Stimulated activated naive CD8-positive, alpha-beta T cell treated with anti-CD3 and anti-CD28 coated beads, Interleukin-15, amount 100 ng/mL, for 72 hours (primary cell): Measurements from ENCODE around the gene PHACTR4.
A peak's percentile ranks its signal among the peaks of the same experiment; 100 is the strongest.
"Not testable (repeated sequence)": the region's sequence is repeated elsewhere in the genome, so short reads cannot be mapped to it uniquely, and the experiment has no call there.

ENCODE experiments used
- ATAC-seq: fragments of 150-1000 bp; cut with Tn5 transposase; 2 replicates; pipeline ENCODE4 v1.10.0; 2021; ENCODE audit warnings: mild to moderate bottlenecking, moderate library complexity
- DNase-seq, 2 donors: peaks; one replicate each; pipeline ENCODE4 v3.0.0; 2021 to 2022
- H3K27ac Mint-ChIP-seq, 2 donors: one replicate each; pipeline ENCODE4 v1.8.0; 2022; ENCODE audit warnings: mild to moderate bottlenecking in 2 of 2, mixed read lengths in 2 of 2, moderate library complexity in 2 of 2
- H3K27me3 Mint-ChIP-seq: one replicate; pipeline ENCODE4 v1.8.0; 2022; ENCODE audit warnings: mixed read lengths
- H3K4me1 Mint-ChIP-seq: one replicate; pipeline ENCODE4 v1.8.0; 2022; ENCODE audit warnings: mild to moderate bottlenecking, mixed read lengths
- H3K4me3 Mint-ChIP-seq, 2 donors: one replicate each; pipeline ENCODE4 v1.8.0; 2022; ENCODE audit warnings: mild to moderate bottlenecking in 2 of 2, mixed read lengths in 2 of 2, moderate library complexity in 1 of 2
- H3K9me3 Mint-ChIP-seq, 2 donors: one replicate each; pipeline ENCODE4 v1.8.0; 2022; ENCODE audit warnings: mixed read lengths in 2 of 2

The PHACTR4 gene

GRCh38 chr1:28538286-28538685 is 168.7 kb downstream of the PHACTR4 start:
- no peaks in the 10 kb centered on the region for H3K27me3 Mint-ChIP-seq
- no peak overlapping the region for H3K4me3 Mint-ChIP-seq
- H3K9me3 Mint-ChIP-seq: no peaks in the 10 kb centered on the region
- no peaks in the 10 kb centered on the region for H3K4me1 Mint-ChIP-seq
- no peak for ATAC-seq
- peak overlapping the region; percentile 11 to 71 for H3K27ac Mint-ChIP-seq
- no peak for DNase-seq

- Mint-ChIP-seq H3K9me3 (no peaks in the 10 kb centered on the region), H3K4me3 (no peak overlapping the region), H3K27ac (no peak overlapping the region), H3K4me1 (no peaks in the 10 kb centered on the region), H3K27me3 (no peaks in the 10 kb centered on the region)
- DNase-seq: no peak
- ATAC-seq: no peak
Observed at GRCh38 chr1:28540651-28541050, 171.1 kb downstream of the PHACTR4 start.

DNA sequence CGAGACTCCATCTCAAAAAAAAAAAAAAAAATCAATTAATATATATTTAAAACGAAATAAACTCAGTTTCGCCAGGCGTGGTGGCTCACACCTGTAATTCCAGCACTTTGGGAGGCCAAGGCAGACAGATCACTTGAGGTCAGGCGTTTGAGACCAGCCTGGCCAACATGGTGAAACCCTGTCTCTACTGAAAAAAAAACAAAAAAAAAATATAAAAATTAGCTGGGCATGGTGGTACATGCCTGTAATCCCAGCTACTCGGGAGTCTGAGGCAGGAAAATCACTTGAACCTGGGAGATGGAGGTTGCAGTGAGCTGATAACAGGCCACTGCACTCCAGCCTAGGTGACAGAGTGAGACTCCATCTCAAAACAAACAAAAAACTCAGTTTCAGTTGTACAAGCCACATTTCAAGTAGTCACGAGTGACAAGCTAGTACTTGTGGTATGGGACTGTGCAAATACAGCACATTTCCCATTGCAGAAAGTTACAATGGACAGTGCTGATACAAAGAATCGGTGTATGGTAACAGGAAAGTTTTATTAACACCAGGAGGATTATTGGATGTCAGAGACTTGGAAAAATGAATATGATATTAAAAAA is 172.0 kb downstream of the PHACTR4 start:
- H3K4me3 Mint-ChIP-seq, H3K27ac Mint-ChIP-seq, H3K27me3 Mint-ChIP-seq, ATAC-seq, H3K9me3 Mint-ChIP-seq, DNase-seq, H3K4me1 Mint-ChIP-seq: not testable (repeated sequence)

DNA sequence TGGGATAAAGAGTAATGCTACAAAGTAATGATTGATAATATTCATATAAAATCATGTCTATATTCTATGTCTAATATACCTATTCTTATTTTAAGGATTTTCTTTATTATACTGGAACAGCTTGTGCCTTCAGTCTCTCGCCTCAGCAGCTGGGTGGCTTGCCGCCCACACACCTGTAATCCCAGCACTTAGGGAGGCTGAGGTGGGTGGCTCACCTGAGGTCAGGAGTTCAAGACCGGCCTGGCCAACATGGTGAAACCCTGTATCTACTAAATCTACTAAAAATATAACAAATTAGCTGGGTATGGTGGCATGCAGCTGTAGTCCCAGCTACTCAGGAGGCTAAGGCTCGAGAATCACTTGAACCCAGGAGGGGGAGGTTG is 175.7 kb downstream of the PHACTR4 start:
- no peaks in the 10 kb centered on the region for H3K27me3 Mint-ChIP-seq
- DNase-seq (no peak), ATAC-seq (no peak)
- no peak overlapping the region for H3K4me3 Mint-ChIP-seq
- H3K9me3 Mint-ChIP-seq: no peaks in the 10 kb centered on the region
- no peaks in the 10 kb centered on the region for H3K4me1 Mint-ChIP-seq
- H3K27ac Mint-ChIP-seq: no peak overlapping the region

- no peaks in the 10 kb centered on the region for H3K9me3 Mint-ChIP-seq
- H3K27me3 Mint-ChIP-seq: no peaks in the 10 kb centered on the region
- DNase-seq (no peak), ATAC-seq (no peak)
- H3K4me3 Mint-ChIP-seq: no peak overlapping the region
- no peak overlapping the region for H3K27ac Mint-ChIP-seq
- H3K4me1 Mint-ChIP-seq: peaks cover 7% of the 10 kb centered on the region
Observed at GRCh38 chr1:28548318-28548717, 178.8 kb downstream of the PHACTR4 start.
